ENCODE measurements around the gene PTPRN2.
"Not testable (repeated sequence)": the region's sequence is repeated elsewhere in the genome, so short reads cannot be mapped to it uniquely, and the experiment has no call there.

Gene PTPRN2

DNA sequence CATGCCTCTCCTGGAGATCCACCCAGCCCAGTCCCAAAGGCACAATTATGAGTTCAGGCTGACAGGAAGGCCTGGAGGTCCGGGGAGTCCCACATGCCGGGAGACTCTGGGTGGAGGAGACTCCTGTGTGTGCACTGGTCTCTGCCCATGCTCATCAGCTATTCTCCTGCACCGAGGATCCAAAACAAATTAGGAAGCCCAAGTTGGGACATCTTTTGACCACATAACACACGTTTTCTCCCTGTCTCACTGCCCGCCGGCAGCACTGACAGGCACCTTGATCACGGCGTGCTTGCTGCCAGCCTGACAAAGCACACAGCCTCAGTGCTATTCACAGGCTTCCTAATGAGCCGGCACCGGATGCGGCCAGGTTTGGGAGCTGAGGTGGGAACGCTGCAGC is 412.7 kb downstream of the PTPRN2 start:
- no peak for DNase-seq (ENCODE audit: low spot score)

DNA sequence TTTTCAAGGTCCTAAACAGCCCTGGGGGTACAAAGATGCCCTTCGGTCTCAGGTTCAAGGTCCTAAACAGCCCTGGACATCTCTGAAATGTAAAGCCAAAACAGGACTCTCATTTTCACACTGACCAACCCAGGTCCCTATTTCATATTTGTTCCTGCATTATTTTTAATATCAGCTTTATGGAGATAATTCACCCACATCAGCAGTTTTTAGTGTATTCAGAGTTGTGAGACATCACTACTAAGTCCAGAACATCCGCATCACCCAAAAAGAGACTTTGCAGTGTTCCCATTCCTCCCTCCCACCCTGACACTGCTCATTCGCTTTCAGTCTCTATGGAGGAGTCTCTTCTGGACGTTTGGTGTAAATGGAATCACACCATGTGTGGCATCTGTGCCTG is 420.2 kb downstream of the PTPRN2 start:
- DNase-seq (ENCODE audit: low spot score) = no peak

DNA sequence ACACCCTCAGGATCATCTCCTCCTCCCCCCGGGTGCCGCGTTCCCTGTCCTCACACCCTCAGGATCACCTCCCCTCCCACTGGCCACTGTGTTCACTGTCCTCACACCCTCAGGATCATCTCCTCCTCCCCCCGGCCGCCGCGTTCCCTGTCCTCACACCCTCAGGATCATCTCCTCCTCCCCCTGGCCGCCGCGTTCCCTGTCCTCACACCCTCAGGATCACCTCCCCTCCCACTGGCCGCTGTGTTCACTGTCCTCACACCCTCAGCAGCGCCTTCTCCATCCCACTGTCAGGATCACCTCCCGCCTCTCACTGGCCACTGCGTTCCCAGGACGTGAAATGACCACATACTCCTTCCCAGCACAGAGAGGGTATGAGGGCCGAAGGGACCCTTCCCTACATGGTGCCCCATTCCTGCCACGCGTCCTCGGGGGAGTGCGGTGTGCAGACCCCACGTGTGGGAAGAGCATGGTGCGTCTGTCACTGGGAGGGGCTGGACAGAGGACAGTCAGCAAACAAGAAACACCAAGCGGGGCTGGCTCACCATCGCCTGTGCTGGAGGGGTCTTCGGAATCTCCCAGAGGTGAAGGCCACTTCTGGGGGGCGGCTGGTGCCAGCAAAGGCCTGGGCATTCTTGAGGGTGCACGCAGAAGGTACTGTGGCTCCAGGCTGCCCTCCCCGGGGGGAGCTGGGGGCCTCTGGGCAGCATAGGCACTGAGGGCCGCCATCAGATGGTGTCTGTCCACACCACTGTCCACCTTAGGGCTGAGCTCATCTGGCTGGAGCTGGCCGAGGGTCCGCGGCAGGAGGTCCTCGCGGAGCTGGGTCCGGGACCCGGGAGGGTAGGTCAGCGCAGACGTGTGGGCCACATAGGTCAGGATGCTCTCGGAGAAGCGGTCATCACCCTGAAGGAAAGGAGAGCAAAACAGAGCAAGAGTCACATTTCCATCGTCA is 421.0 kb downstream of the PTPRN2 start:
- no peak for DNase-seq (ENCODE audit: low spot score)

DNA sequence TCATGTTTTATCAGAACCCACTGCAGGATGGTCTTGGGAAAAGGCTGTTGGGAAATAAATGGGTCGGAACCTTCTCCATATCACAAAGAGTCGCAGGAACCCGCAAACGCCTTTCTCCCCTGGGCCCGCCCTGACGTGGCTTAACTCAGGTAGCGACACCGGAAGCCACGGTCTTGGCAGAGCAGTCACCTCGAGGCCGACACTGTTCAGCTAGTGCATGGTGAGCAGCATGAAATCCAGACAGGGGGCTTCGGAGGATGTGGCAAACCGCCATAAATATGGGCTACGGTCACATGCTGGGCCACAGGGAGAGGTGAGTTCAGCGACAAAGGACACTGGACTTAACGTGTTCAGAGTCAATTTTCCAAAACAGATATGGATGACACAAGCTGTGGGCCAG is 421.9 kb downstream of the PTPRN2 start:
- DNase-seq (ENCODE audit: low spot score) = no peak

DNA sequence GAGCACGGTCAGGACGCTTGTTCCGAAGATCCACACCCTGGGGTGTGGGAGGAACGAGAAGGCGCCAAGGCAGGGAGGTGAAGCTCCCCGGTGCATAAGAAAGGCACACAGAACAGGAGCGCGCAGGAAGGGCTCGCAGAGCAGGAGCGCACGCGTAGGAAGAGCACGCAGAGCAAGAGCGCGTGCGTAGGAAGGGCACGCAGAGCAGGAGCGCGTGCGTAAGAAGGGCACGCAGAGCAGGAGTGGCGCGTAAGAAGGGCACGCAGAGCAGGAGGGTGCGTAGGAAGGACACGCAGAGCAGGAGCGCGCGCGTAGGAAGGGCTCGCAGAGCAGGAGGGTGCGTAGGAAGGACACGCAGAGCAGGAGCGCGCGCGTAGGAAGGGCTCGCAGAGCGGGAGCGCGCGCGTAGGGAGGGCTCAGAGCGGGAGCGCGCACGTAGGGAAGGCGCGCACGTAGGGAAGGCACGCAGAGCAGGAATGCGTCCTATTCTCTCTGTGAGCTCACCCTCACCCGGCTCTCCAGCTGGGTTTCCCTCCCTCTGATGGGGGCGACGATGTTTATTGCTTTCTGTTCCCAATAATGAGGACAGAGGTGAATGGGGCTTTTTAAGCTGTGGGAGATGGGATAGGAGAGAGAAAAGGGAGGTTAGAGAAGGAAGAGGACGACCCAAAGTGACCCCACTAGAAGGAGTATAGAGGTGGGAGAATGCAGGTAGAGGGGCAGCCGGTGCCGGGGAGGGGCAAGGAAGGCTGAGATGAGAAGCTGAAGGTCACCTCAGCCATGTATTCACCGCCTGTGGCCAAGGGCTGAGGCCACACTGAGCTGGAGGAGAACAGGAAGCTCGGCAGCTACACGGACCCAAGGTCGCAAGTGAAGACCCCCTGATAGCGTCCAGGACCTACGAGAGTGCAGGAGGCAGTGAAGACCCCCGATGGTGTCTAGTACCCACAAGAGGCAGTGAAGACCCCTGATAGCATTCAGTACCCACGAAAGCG is 423.2 kb downstream of the PTPRN2 start:
- DNase-seq (ENCODE audit: low spot score) = no peak

DNA sequence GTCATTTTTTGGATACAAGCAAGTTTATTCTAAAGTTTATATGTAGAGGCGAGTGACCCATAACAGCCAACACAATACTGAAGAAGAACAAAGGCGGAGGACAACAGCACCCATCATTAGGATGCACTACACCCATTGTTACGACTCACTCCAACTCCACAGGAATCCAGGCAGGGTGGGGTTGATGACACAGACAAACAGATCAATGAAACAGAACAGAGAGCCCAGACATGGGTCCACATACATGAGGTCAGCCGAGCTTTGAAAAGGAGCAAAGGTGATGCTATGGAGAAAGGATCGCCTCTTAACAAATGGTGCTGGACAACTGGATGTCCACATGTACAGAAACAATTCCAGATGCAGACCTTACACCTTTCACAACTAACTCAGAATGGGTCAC is 426.4 kb downstream of the PTPRN2 start:
- no peak for DNase-seq (ENCODE audit: low spot score)

DNA sequence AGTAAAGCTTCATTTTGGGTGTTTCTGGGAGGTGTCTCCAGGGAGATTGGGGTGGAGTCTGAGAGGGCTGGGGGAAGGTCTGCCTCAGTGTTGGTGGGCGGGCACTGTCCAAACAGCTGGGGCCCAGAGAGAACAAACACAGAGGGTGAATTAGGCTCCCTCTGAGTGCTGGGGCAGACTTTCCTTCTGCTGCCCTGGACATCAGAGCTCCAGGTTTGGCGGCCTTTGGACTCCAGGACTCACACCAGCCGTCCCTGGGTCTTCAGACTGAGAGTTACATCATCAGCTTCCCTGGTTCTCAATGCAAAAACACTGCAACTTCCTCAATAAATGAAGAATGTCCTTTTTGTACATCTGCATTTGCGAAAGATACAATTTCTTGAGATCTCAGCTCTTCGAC is 427.4 kb downstream of the PTPRN2 start:
- no peak for DNase-seq (ENCODE audit: low spot score)

DNA sequence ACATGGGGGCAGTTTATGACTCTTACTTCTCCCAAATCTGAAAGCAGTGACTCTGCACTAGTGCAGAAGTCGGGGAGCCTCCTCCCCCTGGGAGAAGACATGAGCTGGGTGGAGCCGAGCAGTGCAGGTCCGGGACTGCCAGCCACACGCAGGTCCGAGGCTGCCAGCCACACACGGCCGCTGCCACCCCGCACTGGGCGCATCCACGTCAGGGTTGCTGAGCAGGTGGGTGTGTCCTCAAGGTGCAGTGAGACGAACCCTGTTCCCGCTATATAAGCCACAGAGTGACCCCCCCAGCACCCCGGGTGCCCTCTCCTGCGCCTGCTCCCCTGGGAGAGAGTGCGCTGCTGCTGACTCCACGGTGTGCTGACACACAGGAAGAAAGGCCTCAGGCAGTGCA is 430.2 kb downstream of the PTPRN2 start:
- DNase-seq (ENCODE audit: low spot score) = no peak

DNA sequence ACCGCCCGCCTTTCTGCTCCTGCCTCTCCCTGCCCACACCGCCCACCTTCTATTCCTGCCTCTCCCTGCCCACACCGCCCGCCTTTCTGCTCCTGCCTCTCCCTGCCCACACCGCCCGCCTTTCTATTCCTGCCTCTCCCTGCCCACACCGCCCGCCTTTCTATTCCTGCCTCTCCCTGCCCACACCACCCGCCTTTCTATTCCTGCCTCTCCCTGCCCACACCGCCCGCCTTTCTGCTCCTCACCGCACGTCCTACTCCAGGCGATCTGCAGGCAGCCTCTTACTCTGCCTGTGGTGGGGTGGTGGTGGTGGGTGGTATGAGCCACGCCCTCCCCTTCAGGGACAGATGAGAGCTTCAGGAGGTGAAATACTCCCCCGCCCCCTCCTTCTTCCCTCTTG is 436.4 kb downstream of the PTPRN2 start:
- DNase-seq (ENCODE audit: low spot score) = not testable (repeated sequence)

DNA sequence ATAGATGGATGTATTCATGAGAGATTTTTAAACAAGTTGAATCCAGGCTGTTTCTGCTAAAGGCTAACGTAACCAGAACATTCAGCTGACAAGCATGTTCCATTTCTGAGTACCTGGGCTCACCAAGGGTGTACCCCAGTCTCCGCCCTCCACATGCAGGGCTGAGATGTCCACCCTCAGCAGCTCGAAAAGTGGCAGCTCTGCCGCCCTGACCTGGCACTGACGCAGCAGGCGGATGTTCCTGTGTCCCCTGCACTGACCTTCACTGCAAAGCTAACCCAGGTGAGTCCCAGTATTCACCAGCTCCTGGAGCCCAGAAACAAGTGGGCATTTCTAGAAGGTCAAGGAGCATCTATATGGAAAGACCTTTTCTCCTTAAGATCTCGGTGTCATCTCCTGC is 437.4 kb downstream of the PTPRN2 start:
- DNase-seq (ENCODE audit: low spot score) = no peak

DNA sequence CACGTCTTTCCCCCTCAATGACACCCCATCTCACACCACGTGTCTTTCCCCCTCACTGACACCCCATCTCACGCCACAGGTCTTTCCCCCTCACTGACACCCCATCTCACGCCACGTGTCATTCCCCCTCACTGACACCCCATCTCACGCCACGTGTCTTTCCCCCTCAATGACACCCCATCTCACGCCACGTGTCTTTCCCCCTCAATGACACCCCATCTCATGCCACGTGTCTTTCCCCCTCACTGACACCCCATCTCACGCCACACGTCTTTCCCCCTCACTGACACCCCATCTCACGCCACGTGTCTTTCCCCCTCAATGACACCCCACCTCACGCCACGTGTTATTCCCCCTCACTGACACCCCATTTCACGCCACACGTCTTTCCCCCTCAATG is 440.2 kb downstream of the PTPRN2 start:
- DNase-seq (ENCODE audit: low spot score) = not testable (repeated sequence)

DNA sequence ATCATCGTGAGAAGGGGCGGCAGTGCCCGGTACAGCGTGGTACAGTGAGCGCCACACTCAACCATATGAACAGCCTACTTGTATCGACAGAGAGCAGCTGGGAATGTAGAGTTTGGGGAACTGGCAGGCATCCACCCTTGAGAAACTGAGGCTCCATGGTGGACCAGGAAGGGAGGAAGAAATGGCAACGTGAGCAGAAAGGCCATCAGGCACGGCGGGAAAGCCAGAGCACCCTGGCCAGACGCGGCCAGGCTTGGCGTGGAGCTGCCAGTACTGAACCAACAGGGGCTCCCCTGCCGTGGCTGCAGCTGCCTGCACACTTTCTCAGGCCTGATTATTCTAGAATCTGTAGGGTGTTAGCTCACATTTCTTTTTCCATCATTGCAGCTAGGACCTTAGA is 442.3 kb downstream of the PTPRN2 start:
- no peak for DNase-seq (ENCODE audit: low spot score)

DNA sequence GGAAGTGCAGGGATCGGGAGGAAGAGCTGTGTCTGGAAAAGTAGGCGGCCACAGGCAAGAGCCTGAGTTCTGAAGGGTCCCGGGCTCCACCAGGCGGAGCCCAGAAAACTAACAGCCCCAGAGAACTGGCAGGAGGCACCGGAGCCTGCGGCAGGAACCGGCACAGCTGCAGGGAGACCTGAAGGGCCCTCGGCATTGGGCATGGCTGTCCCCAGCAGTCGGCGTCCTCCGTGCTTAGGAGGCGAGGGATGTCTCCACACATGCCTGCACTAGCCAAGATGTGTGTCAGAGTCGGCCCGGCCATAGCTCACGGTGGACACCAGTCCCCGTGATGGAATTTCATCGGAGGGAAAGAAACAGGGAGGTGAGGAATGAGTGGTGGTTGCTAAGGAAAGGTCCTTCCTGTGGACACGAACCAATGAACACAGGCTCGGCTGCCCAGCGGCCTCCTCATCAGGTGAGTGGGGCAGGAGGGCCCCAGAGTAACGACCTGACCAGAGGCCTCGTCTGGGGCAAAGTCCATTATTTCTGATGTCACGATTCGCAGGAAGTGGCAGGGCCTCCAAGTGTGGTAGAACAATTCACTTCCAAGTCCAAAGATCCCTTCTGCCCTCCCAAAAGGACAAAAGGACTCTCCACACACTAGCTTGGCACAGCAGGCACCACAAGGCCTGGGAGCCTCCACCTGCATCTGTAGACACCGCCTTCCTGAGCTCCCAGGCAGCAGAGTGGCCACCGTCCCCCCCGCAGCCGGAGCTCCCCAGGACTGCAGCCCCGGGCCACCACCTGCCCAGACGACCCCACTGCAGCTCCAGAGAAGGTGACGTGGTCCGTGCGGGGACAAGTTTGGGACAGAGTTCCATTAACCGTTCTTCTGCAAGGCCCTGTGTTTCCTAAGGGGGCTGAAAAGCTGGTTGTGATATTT is 444.2 kb downstream of the PTPRN2 start:
- no peak for DNase-seq (ENCODE audit: low spot score)

DNA sequence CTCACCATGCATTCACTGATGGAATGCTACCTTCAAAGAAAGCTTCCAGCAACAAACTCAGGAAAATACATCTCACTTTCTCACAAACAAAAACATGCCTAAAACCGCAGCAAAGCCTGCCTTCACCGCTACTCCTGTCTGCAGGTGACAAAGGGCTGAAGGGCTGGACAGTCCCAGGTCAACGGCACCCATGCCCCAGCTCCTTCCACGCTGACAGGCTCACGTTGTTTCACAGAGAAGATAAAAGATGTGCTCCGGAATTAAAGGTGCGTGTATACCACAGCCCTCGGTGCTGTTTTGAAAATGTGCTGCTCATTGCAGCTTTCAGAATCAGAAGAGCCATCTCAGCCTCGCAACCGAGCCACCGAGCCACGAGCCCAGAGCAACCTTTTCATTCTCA is 445.0 kb downstream of the PTPRN2 start:
- no peak for DNase-seq (ENCODE audit: low spot score)

DNA sequence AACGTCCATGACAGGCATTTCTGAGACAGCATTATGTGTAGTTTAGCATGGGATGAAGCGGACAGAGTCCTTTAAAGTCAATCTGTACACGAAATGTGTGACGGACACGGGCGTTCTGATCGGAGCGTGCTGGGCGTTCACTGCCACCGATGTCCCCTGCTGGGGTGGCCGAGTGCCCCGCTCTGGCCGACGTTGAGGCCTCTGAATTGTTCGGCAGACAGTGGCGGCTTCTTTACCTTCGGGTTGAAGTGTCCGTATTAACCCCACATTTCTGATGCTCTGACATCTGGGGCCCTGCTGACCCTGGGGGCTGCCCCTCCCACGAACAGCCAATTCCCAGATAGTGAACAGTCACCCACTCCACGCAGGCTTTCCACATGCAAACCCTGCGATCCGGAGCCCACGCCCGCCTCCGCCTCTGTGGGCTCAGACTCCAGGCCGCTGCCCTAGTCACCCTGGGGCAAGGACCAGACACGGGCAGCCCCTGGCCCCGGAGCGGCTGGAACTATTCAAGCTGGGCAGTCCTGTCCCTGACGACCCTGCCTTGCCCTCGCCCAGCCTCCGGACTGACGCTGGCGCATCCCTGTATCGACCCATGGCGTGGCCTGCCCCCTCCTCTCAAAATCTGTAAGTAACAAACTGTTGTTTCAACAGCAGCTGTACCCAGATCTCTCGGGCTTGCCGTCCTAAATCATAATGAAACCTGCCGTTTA is 445.7 kb downstream of the PTPRN2 start:
- DNase-seq (ENCODE audit: low spot score) = no peak

DNA sequence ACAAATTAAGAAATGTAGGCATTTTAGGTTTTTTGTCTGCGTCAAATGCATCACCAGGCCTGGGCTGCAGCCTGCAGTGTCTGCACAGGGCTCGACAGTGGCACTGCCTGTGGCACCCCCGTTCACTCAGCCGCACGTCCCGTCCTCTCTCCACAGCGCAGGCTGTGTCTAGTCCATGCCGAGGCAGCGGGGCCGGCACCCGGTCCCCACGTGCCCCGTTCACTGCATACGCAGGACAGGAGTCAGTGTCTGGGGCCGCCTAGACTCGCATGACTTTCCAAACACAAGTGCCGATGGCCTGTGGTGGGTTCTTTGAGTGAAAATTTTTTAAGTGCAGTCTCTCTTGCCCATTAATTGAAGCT is 446.4 kb downstream of the PTPRN2 start:
- no peak for DNase-seq (ENCODE audit: low spot score)

DNA sequence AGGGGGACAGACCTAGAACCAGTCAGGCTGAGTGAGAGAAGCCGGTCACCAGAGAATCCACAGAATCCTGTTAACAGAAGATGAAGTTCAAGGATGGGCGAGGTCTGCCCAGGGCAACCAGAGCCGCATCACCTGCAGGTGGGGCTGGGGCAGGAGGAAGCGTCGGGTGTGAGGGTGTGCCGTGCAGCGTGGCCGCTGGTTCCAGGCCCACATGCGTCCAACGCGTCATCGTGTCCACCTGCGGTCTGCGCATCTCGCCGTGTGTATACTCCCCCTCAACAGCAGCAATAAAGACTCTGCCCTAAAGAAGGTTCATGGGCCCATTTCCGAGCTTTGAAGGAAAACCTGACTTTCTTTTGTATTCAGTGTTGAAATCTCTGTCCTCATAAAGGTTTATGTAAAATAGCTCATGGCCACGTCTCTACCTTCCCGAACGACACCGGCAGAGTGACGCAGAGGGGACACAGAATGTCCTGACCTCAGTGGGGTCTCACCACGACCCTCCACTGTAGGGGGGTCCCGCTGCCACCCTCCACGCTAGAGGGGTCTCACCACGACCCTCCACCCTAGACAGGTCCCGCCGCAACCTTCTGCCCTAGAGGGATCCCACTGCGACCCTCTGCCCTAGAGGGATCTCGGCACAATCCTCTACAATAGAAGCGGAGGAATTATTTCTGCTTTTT is 446.9 kb downstream of the PTPRN2 start:
- no peak for DNase-seq (ENCODE audit: low spot score)

DNA sequence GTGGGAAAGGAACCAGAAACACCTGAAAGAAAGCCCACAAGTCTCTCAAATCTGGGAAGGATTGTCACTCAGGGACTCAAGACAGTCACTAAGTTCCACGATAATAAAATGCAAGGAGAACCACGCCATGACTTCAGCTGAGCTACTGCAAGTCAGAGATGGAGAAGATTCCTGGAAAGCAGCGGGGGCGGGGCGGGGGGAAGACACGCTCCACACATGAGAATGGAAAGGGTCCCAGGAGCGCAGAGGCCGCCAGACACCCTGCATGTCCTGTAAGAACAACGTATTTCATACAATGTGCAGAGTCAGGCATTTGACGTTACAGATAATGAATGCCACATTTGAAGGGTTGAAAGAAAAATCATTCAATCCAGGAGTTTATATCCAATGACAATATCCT is 448.1 kb downstream of the PTPRN2 start:
- no peak for DNase-seq (ENCODE audit: low spot score)

DNA sequence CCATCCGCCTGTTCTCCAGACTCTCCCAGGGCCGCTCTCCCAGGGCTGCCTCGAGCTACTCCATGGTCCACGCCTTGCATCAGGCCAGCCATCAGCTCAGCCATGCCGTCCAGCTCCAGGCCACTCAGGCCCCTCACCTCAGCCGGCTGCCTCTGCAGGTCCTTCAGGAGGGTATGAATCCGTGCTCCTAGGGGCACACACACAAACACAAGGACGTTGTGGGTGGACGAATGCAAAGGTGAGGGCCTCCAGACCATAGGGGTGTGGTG is 449.4 kb downstream of the PTPRN2 start:
- DNase-seq (ENCODE audit: low spot score) = no peak

DNA sequence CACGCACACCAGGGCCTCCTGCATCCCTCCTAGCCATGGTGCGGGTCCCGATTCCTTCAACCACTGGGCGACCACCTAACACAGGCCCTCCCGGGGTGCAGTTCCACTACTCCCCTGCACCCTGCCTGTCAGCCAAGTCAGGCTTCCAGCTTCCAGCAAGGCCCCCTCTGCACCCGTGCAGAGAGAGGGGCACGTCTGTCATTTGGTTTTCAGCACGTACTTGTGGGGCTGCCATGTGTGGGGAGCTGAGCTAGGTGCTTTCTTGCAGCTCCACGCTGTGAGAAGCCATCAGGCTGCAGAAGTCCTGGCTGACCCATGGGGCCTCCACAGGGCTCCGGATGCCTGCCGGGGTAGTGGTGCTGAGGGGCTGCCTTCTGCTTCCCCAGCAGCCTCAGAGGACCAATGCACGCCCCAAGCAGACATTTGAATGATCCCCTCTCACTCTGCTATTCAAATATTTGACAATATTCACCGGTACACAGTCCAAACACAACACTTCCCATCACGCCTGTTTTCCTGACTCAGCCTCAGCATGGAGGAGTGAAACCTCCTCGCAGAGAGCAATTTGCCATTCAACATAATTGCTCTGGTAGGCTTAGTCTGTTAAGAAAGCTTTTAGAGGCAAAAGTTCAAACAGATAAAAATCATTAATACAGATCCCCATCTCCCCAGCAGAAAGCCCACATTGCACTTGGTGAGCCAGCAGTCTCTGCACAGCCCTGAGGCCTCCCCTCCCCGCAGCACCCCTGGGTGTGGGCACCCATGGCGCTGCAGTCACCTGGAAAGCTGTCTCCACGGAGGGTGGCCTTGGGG is 449.9 kb downstream of the PTPRN2 start:
- DNase-seq (ENCODE audit: low spot score) = no peak

Measured in LoVo (cell line).